NCI-H345 treated with DMSO at 0.1 percent for 48 hours (cell line): ENCODE results near the gene ZNRD2.
A peak's percentile ranks its signal among the peaks of the same experiment; 100 is the strongest.
"Not testable (repeated sequence)": the region's sequence is repeated elsewhere in the genome, so short reads cannot be mapped to it uniquely, and the experiment has no call there.

Experiments used
- DNase-seq: peaks from one replicate; lab custom pipeline; 2025; ENCODE audit not compliant: unreplicated experiment; lab: John Stamatoyannopoulos, UW

ZNRD2 gene

GRCh38 chr11:65569973-65570918, at the start of gene ZNRD2:
TSS of gene ZNRD2 (plus strand) at chr11:65570477. CDS start at chr11:65570492, 15 bp downstream.
- DNase-seq, result peak; percentile 92

DNA sequence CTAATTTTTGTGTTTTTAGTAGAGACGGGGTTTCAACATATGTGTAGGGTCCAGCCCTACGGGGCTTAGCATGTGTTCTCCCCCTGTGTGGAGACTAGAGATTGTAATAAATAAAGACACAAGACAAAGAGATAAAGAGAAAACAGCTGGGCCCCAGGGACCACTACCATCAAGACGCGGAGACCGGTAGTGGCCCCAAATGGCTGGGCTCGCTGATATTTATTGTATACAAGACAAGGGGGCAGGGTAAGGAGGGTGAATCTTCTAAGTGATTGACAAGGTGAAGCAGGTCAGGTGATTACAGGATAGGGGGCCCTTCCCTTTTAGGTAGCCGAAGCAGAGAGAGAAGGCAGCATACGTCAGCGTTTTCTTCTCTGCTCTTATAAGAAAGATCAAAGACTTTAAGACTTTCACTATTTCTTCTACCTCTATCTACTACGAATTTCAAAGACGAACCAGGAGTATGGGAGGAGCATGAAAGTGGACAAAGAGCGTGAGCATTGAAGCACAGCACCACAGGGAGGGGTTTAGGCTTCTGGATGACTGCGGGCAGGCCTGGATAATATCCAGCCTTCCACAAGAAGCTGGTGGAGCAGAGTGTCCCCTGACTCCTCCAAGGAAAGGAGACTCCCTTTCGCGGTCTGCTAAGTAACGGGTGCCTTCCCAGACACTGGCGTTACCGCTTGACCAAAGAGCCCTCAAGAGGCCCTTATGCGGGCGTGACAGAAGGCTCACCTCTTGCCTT, 48.3 kb upstream of the ZNRD2 start:
- not testable (repeated sequence) for DNase-seq

DNA sequence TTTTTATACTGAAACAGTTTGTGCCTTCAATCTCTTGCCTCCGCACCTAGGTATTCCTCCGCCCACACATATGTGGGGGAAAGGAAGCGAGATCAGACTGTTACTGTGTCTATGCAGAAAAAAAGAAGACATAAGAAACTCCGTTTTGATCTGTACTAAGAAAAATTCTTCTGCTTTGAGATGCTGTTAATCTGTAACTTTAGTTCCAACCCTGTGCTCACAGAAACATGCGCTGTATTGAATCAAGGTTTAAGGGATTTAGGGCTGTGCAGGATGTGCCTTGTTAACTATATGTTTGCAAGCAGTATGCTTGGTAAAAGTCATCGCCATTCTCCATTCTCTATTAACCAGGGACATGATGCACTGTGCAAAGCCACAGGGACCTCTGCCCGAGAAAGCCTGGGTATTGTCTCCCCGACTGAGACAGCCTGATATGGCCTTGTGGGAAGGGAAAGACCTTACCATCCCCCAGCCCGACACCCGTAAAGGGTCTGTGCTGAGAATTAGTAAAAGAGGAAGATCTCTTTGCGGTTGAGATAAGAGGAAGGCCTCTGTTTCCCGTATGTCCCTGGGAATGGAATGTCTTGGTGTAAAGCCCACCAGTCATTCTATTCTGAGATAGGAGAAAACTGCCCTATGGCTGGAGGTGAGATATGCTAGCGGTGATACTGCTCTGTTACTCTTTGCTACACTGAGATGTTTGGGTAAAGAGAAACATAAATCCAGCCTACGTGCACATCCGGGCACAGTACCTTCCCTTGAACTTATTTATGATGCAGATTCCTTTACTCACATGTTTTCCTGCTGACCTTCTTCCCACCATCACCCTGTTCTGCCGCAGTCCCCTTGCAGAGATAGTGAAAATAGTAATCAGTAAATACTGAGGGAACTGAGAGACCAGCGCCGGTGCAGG, 47.3 kb upstream of the ZNRD2 start:
- DNase-seq, result not testable (repeated sequence)

- not testable (repeated sequence) for DNase-seq
Measured at GRCh38 chr11:65523631-65523968, 46.7 kb upstream of the ZNRD2 start.

GRCh38 chr11:65524014-65524740, 46.1 kb upstream of the ZNRD2 start:
- DNase-seq, result no peak

DNA sequence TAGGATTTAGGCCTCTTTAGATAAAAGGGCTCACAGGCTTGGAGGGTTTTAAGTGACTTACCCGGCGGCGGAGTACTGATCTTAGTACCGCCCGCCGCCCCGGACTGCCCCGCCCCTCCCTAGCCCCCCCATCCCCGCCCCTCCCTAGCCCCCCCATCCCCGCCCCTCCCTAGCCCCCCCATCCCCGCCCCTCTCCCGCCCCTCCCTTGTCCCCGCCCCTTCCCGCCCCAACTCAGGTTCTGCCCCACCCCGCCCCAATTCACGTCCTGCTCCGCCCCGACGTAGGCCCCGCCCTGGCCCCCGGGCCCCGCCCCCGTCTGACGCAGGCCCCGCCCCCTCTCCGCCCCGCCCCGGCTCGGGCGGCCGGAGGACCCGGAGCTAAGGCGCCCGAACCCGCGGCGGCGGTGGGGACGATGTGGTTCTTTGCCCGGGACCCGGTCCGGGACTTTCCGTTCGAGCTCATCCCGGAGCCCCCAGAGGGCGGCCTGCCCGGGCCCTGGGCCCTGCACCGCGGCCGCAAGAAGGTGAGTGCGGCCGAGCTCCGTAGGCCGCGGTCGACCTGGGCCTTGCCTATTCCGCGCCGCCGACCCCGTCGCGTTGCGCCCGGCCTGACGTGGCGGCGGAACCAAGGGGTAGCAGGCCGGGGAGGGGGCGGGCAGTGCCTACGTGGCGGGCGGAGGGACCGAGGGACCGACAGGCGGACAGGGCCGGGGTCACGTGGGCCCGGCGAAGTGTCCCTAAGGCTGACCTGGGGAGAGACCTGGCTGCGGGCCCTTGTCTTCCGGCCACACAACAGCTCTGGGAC, 45.3 kb upstream of the ZNRD2 start, which contains the start of gene SCYL1:
Gene SCYL1, plus strand, starts transcription at position 343 of the 805 bp plus-strand sequence. Its CDS starts 71 bp downstream, at position 414.
- no peak for DNase-seq

DNA sequence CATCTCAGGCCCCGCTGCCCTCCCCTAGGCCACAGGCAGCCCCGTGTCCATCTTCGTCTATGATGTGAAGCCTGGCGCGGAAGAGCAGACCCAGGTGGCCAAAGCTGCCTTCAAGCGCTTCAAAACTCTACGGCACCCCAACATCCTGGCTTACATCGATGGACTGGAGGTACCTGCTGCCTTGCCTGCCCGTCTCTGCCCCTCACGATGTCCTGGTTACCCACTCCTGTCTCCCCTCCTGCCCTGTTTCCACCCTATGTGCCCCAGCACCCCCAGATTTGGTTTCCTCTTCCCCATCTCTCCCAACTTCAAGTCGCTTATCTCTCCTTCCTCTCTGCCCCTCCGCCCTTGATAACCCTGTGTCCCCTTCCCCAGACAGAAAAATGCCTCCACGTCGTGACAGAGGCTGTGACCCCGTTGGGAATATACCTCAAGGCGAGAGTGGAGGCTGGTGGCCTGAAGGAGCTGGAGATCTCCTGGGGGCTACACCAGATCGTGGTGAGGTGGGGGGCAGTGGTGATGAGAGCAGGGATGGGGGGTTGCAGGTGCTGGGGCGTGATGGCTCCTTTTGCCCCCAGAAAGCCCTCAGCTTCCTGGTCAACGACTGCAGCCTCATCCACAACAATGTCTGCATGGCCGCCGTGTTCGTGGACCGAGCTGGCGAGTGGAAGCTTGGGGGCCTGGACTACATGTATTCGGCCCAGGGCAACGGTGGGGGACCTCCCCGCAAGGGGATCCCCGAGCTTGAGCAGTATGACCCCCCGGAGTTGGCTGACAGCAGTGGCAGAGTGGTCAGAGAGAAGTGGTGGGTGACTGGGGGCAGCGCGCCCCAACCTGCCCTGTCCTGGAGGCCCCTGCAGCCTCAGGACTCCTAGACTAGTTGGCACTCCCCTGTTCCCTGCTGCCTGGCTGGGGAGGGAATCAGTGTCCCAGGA, 44.5 kb upstream of the ZNRD2 start:
- DNase-seq, result no peak

DNA sequence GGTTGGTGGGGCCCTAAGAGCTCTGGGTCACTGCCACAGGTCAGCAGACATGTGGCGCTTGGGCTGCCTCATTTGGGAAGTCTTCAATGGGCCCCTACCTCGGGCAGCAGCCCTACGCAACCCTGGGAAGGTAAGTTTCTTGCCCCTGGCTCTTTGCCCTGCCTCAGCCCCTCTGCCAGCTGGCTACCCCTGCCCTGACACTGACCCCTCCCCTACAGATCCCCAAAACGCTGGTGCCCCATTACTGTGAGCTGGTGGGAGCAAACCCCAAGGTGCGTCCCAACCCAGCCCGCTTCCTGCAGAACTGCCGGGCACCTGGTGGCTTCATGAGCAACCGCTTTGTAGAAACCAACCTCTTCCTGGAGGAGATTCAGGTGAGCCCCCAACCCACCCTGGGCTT, 43.5 kb upstream of the ZNRD2 start:
- no peak for DNase-seq

DNA sequence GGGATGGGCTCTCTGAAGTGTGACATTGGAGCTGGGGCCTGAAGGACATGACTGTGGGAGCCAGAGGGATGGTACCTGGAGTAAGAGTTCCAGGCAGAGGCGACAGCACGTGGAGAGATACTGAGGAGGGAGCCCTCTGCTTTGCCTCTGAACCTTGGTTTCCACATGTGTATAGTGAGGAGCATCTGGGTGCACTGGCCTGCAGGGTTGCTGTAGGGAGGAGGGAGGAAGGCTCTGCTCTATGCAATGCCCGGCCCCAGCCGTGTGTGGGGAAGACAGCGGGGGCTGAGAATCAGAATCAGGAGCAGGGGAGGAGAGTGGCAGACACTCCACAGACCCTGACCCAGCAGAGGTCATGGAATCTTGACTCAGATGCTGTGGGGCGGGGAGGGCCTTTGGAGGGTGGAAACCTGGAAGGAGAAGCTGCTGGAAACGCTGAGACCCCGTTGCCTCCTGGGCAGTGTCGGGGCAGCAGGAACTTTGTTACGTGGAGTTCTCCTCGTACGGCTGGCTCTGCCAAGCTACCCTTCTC, 41.4 kb upstream of the ZNRD2 start:
- no peak for DNase-seq

DNA sequence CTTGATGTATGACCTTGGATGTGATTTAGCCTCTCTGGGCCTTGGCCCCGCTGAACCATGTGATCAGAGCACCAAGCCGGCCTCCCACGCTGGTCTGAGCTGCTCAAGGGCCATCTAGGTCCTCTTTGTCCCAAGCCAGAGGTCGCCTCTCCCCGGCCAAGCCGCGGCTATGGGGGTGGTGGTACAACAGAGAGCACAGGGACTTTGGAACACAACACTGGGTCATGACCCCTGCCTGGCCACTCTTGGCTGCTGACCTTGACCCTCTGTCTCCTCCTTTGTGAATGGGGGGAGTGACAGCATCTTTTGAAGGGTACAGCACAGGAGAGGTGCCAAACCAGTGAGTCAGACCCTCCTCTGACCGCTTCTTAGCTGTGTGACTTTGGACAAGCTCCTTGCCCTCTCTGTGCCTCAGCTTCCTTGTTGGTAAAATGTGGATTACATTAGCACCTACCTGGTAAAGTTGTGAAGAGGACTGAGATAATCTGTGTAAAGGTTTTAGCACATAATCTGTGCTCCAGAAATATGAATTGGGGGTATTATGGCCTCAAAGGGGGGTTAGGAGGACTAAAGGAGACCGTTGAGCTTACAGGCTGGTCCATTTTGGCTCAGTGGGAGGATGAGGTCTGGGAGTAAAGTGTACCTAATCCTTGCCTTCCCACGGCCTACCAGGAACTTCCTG, 40.7 kb upstream of the ZNRD2 start:
- no peak for DNase-seq

GRCh38 chr11:65530157-65530496, 40.1 kb upstream of the ZNRD2 start:
- no peak for DNase-seq

- DNase-seq, result no peak
Measured at GRCh38 chr11:65532388-65533064, 37.8 kb upstream of the ZNRD2 start.

DNA sequence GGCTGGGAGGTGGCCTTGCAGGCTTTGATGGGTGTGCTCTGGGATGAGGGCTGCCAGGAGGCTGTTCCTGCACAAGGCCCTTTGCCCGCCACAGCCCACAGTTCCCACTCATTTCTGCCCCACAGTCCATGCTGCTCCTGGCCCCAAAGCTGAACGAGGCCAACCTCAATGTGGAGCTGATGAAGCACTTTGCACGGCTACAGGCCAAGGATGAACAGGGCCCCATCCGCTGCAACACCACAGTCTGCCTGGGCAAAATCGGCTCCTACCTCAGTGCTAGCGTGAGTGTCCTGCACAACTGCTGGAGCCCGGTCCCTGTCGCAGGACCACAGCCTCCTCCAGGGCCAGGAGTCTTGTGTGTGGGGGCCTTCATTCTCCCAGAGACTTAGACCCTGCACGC, 35.2 kb upstream of the ZNRD2 start:
- no peak for DNase-seq

DNA sequence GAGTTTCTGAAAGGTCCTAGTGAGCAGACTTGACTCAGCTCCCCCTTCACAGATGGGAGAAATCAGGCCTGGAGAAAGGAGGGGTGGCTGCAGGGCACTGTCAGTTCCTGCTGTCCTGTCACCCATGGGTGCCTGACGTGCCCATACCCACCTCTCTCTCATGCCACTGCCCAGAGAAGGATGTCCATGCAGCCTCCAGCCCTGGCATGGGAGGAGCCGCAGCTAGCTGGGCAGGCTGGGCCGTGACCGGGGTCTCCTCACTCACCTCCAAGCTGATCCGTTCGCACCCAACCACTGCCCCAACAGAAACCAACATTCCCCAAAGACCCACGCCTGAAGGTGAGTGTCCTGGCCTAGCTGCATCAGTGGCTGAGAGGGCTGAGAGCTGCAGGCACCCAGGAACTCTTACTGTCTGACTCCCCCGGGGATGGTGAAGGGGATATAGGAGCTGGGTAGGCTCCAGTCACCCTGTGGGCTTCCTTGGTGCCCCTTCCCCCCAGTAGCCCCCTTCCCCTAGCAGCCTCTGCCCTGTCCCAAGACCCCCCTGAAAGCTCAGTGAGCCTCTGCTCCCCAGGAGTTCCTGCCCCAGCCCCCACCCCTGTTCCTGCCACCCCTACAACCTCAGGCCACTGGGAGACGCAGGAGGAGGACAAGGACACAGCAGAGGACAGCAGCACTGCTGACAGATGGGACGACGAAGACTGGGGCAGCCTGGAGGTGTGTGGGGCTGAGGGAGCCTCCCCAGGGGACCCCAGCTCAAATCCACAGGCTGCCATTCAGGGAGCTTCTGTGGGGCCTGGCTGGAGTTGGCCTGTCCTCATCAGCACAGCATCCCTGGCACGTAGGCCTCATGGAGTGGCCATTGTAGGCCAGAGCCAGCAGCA, 33.6 kb upstream of the ZNRD2 start:
- no peak for DNase-seq

GRCh38 chr11:65537296-65537597, 33.0 kb upstream of the ZNRD2 start:
- DNase-seq, result no peak

- no peak for DNase-seq
Measured at GRCh38 chr11:65537620-65538231, 32.6 kb upstream of the ZNRD2 start.
